ENCODE data around the gene SLC38A3.

DNA sequence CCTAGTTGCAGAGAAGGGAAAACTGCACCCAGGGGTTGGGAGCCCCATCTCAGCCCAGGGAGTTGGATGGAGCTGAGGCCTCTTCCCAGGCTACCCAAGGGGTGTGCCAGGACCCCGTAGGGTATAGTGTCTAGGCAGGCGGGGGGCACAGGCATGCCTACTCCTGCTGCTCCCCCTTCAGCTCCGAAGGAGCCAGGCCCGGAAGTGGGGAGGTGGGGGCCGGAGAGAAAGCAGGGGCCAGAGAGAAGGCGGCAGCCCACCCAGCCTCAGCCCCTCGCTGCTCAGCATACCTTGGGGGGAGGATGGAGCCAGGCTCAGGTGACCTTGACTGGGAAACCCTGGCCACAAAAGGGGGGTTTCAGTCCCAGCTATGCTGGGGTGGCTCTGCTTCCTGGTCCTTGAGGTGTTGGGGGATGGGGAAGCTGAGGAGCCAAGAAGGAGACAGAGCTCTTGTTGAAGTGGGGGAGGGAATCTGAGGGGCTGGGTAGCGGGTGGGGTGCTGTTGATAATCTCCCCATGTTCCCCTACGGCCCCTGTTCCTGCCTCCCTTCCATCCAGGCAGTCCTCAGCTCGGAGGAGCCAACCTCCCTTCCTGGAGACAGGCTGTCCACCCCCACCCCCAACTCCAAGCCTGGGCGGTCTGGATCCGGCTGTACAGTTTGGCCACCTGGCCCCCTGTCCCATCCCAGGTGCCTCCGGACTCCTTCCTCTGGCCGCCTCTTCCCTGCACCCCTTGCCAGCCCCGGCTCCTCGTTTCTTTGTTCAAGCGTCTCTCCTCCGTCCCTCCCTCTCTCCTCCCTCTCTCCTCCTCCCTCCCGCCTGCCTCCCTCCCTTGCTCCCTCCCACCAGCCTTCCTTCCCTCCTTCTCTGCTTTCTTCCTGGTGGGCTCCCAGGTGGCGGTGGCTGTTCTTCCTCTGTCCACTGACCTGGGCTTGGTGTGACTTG is 48.2 kb upstream of the SLC38A3 start:
- TF ChIP-seq, protein P1, sequence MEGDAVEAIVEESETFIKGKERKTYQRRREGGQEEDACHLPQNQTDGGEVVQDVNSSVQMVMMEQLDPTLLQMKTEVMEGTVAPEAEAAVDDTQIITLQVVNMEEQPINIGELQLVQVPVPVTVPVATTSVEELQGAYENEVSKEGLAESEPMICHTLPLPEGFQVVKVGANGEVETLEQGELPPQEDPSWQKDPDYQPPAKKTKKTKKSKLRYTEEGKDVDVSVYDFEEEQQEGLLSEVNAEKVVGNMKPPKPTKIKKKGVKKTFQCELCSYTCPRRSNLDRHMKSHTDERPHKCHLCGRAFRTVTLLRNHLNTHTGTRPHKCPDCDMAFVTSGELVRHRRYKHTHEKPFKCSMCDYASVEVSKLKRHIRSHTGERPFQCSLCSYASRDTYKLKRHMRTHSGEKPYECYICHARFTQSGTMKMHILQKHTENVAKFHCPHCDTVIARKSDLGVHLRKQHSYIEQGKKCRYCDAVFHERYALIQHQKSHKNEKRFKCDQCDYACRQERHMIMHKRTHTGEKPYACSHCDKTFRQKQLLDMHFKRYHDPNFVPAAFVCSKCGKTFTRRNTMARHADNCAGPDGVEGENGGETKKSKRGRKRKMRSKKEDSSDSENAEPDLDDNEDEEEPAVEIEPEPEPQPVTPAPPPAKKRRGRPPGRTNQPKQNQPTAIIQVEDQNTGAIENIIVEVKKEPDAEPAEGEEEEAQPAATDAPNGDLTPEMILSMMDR (IDR thresholded peaks at IDR 0.05) = no peak
- no peak for TF ChIP-seq EZH2 (IDR thresholded peaks at IDR 0.05; ENCODE audit: borderline replicate concordance, insufficient read depth, low read depth, low read length, poor library complexity, severe bottlenecking)

Data from B cell (primary cell).